NCI-H187 (cell line): Measurements from ENCODE around the gene MAN1A1.
A peak's percentile ranks its signal among the peaks of the same experiment; 100 is the strongest.
"Not testable (repeated sequence)": the region's sequence is repeated elsewhere in the genome, so short reads cannot be mapped to it uniquely, and the experiment has no call there.

Experiments used
- DNase-seq, 2 experiments: peaks; one replicate each; lab custom pipeline; 2025; lab: John Stamatoyannopoulos, UW

MAN1A1 gene

DNA sequence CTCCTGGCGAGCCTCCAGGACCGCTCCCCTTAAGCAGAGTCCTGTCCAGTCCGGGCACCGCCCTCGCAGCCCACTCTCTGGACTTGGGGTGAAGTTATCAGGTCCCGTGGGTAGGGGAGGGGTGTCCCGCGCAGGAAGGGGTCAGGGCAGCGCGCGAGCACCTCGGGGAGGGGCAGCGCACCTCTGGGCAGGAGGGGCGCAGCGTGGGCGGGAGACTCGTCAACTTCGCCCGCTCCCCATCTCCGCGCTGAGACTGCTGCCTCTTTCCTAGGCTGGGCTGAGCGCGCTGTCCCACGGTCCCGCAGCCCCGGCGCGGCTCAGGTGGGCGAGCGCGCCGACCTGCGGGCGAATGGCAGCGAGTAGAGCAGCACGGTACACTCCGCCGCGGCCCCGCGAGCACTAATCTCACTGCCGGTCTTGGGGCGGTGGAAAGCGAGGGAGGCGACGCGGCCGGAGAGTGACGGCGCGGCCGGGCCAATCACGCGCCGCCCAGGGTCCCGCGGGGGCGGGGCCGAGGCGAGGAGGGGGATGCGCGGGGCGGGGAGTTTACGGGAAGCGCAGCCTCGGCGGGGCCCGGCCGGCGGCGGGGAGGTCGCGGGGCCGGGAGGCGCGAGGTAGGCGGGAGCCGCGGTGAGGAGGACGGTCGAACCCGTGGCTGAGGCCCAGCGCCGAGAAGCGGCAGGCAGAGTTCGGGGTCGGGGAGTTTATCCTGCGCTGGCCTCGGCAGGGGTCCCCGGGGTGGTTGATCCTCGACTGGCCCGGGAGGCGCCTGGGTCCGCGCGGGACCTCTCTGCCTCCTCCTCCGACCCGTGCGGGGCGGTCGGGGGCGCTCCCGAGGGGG, at the start of gene MAN1A1:
TSS of gene MAN1A1 (minus strand) at position 401 of the 841 bp plus-strand sequence. CDS start 696 bp downstream, outside the sequence.
- DNase-seq = peak in 1 of 2 experiments; percentile 46

DNA sequence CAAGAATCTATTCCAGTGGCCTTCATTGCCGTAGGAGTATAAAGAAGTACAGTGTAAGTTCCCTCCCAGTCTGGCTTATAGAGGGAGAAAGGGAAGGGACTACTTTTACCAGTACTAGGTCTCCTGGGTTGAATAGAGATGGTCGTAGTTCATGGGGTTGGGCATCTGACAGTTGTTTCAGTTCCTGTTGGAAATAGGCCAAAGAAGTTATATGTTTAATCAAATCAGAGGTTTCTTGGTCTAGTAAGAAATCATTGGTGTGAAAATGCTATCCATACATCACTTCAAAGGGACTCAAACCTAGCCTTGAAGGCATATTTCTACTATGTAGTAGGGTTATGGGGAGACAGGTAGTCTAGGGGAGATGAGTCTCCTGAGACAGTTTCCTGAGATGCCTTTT, 45.6 kb upstream of the MAN1A1 start:
- no peak for DNase-seq

DNA sequence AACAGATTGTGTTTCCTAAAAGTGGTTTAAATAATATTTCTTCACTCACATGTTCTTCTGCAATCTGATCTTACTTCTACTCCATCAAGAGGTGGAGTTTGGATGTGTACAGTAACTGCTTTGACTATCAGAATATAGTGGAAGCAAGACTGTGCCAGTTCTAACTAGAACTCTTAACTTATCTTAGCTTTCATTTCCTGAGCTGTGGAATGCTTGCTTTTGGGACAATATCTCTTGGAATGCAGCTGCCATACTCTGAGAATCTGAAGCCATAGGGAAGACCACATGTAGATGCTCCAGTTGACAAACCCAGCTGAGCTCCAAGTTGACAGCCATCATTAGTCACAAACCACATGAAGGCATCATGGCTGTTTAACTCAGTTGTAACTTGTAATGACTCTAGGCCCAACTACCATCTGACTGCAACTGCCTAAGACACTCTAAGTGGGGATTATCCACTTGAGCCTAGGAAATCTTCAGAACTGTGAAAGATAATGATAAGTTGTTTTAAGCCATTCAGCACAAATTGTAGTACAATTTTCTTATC, 40.8 kb upstream of the MAN1A1 start:
- DNase-seq = no peak

DNA sequence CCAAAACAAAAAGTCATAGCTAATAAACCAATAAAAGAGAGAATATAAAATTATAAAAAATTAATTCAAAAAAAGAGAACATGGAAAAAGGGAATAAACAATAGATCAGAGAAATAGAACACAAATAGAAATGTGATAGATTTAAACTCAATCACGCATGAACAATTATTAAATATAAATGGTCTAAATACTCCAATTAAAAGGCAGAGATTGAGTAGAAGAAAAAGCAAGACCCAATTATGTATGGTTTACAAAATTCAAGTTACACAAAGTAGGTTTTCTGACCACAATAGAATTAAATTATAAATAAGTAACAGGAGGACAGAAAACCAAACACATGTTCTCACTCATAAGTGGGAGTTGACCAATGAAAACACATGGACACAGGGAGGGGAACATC, 36.4 kb upstream of the MAN1A1 start:
- DNase-seq = no peak

DNA sequence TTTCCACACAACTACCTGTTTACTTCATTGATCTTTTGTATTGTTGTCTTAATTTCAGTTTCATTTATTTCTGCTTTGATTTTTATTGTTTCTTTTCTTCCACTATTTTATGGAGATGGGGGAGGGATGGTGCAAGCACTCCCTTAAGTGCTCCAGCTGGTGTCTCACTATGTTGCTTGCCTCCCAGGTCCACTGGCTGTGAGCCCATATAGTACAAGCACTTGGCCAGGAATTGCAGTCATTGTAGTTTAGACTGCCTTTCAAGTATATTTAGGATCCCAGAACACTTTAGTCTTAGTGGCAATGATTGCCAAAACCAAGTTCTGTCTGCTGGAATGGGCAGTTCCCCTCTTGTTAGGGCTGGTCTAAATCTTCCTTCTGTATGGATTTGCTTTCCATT, 34.9 kb upstream of the MAN1A1 start:
- DNase-seq = no peak

DNA sequence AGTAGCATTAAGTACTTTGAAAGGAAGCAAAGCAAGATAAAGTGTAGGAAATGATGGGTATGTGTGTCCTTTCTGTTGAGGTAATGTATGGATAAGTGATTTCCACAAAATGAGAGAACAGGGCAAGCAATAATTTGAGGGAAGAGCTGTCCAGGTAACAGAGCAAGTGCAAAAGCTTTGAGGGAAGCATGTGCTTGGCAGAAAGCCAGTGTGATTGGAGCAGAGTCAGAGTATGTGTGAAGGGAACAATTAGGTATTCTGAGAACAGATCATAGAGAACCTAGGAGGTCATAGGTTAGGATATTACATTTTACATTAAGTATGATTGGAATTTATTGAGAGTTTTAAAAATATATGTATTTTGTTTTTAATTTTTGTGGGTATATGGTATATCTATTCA, 30.2 kb upstream of the MAN1A1 start:
- no peak for DNase-seq

DNA sequence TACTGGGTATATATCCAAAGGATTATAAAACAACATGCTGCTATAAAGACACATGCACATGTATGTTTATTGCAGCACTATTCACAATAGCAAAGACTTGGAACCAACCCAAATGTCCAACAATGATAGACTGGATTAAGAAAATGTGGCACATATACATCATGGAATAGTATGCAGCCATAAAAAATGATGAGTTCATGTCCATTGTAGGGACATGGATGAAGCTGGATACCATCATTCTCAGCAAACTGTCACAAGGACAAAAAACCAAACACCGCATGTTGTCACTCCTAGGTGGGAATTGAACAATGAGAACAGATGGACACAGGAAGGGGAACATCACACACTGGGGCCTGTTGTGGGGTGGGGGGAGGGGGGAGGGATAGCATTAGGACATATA, 27.5 kb upstream of the MAN1A1 start:
- DNase-seq = not testable (repeated sequence)

DNA sequence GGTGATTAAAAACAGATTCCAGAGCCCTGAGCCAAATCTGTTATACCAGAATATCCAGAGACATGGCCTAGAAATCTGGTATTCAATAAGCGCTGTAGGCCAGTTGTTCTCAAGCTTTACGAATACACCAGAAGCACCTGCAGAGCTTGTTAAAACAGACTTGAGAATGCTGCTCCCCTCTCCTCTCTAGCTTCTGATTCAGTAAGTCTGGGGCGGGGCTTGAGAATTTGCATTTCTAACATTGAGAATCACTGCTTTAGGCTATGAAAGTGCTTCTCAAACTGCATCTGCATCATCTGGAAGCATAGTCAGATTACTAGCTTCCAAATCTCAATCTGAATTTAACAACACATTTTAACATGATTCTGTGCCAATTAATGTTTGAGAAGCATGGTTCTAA, 20.5 kb upstream of the MAN1A1 start:
- DNase-seq = no peak

DNA sequence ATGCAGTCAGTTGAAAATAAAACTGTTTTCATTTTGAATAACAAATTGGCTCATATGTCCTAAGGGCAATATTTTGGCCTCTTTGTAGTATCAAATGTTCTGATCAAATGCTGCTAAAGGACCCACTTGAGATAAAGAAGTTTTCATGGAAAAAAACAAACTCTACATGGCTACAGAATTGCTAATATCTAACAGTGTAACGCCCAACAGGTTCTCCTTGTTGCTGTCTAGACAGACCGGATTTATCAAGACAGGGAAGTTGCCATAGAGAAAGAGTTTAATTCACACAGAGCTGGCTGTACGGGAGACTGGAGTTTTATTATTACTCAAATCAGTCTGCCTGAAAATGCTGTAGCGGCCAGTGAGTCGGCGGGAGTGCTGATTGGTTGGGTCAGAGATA, 19.4 kb upstream of the MAN1A1 start:
- DNase-seq = no peak

DNA sequence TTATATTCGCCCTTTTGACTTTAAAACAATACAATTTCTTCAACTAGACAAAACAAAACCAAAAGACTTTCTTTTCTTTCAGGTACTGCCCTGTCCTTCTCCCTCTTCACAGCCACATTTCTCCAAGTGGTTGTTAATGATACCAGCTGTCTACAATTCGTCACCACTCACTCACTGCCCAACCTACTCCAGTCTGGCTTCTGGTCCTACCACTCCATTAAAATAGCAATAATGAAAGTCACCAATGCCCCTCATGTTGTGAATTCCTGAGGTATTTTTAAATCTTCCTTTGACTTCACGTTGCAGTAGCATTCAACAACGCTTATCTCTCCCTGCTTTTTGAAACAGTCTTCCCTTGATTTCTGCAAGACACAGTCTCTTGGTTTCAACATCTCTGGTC, 11.6 kb upstream of the MAN1A1 start:
- no peak for DNase-seq

DNA sequence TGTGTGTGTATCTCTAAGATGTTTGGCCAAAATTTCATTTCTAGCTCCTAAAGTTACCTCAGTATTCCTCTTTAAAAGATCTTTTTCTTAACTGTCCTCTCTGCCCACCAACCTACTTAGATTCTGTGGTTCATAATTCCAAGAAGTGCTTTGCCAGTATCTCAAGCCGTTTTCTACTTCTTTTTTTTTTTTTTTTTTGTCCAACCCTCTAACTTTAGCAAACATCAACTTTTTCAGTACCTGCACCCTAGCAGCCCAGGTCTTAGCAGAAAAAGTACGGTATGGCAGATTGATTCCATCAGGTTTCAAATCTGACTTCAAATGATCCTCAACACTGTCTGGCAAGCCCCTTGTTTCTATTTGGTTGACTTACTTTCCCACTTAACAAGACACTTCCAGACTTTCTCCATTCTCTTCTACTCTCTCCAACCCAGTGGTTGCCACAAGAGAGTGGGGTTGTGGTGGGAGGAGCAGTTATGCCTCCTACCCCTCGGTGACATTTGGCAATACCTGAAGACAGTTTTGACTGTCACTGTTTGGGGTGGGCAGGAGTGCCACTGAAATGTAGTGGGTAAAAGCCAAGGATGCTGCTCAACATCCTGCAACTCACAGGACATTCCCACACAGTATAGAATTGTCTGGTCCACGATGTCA, 10.8 kb upstream of the MAN1A1 start:
- no peak for DNase-seq

DNA sequence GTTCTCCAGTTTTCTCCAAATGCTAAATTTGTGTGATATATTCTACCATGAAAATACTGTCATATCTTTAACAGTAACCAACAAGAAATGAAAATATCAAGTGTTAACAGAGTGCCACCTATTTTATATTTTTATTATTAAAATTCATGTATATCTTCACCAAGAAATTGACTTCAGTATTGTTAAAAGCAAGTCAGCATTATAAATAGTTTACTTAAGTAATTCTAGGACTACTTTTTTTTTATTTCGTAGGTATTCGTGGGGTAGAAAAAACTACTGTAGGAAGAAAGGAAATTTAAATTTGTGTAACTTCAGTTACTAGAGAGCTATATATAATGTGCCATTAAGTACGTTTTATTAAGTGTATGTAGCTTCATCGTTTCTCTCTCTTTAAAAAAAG, 6.3 kb upstream of the MAN1A1 start:
- DNase-seq = no peak

DNA sequence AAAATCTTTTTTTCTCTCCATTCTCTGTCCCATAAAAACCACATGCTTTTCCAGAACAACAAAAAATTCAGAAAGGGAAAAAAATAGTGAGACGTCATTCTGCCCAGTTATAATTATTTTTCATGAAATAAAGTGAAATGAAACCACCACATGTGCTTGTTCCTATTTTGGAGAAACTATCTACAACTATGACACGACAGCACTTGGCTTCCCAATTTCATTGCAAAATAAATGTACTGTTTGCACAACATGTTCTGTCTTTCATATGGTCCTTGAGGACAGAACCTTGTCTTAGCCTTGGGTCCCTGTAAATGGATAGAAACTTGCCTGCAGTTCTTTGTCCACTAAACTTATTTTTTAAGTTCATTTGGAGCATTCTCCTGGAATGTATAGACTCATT, 5.6 kb upstream of the MAN1A1 start:
- DNase-seq = no peak

DNA sequence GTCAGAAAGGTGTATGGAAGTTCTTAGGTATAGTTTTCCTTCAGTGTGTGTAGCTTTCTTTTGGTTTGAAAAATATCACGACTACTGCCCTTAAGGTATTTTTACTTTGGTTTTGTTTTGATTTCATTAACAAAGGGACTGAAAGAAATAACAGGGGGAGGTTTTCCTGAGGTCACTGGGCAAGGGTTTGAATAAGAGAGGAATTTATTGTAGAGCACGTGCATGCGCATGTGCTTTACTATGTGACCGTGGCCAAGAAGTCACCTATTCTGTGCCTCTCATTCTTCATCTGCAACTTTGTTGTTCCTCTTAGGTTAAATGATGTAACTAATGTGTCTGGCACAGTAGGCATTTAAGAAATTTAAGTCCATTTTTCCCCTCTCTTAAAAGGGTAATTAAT, 4.1 kb upstream of the MAN1A1 start:
- no peak for DNase-seq

DNA sequence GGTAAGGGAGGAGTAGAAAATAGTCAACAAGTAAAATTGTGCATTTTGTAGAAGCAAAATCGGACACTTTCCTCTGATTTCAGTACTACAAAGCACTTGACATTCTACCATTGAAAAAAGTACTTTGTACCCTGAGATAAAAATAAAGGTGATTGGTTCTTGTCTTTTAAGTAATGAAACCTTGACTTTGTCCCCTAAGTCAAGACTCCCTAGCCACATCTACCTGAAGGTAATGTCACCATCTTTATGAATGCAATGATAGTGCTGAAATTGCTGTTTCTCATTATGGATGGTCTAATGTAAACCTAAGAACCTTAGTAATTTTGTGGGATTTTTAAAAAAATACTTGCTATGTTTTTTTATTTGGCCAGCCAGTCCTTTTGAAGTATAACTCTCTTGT, 2.4 kb upstream of the MAN1A1 start:
- no peak for DNase-seq

DNA sequence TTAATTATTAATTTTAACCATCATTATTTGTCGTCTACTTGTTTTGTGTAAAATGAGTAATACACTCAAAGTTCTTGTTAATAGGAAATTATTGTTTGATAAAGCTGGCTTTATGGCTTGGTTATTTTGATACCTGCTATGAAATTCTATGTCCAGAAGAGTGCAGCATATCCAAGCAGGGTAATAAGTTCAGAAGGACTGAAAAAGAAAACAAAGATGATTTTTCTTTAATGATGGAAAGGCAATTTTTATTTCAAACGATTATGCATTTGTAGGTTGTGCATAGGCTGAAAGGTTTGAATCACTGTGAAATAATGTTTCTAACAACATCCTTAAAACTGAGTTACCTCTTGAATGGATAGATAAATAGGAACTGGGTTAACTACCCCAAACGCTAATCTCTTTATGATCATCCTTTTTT, 1.4 kb upstream of the MAN1A1 start:
- no peak for DNase-seq

DNA sequence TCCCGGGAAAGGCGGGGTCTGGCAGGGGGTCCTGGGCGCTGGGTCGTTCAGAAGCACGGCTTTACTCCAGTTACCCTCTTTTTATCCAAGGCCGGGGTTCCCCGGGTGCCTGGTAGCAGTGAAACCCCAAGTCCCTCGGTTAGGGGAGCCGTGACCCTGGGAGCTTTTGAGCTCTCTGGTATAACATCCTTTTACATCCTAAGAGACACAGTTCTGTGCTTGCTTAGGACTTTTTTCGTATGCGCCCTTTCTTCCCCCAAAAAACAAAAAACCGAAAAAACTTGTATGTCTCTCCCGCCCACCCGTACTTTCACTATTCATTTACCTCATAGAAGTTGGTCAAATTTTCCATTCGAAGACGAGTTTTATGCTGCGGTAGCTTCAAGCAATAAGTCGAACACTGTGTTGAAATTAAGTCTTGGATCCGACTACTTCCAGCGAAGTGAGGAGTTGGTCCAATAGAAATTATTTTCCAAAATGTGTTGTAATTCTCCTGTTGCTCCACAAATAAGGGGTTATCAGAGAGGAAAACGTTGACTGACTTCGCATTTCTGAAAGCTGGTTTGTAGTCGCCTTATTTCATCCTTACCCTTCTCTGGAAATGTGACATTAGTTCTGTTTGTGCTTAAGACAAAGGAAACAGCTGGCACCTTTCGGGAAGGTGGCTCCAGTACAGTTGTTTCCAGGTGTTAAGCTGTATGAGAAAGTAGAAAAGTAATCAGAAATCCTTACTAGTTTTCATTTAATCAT, 816 bp upstream of the MAN1A1 start:
- no peak for DNase-seq

DNA sequence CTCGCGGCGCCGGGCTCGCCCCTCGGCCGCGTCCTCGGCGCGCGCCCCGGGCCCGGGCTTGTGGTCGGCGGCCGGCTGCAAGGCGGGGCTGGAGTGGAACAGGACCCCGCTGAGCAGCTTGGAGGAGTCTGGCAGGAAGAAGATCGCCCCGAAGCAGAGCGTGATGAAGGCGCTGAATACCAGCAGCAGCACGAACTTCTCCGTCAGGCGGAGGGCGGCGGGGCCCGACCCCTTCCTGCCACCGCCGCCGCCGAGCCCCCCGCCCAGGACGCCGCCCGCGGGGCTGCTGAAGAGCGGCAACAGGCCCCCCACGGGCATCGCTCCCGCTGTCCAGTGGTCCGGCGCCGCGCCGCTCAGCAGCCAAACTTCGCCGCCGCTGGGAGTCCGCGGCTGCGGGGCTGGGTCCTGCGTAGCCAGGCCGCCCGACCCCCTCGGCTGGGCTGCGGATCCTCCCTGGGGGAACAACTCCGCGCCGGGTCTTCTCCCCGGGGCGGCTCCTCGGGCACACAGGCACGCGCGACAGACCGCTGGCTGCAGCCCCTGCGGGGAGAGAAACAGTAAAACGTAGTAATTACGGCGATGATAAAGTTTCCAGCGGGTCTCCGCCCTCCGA, 707 bp downstream of the MAN1A1 start:
- DNase-seq = no peak

DNA sequence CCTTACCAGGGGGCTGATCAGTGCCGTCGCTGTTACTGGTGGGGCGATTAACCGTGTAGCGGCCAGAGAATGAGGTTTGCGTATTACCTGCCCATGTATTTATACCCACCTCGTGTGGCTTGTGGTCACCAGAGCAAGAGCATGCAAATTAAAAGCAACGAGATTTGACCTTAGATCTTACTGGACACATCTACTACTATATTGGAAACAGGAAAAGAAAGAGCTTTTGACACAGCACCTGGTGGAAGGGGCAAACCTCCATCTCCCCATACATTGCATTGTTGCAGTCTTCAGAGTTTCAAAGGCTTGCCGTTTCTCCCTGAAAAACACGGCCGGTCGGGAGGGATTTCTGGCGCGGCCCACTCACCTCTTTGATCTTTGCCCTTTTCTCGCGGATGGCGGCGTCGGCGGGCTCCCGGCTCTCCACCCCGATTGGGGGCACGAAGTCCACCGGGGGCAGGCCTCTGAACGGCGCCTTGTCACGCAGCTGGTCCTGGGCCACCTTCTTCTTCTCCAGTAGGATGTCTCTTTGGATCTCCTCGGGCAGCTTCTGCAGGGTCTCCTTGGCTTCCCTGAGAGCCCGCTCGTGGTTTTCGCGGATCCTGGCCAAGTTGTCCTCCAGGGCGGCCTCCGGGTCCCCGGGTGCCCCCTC, 1.3 kb downstream of the MAN1A1 start:
- no peak for DNase-seq

DNA sequence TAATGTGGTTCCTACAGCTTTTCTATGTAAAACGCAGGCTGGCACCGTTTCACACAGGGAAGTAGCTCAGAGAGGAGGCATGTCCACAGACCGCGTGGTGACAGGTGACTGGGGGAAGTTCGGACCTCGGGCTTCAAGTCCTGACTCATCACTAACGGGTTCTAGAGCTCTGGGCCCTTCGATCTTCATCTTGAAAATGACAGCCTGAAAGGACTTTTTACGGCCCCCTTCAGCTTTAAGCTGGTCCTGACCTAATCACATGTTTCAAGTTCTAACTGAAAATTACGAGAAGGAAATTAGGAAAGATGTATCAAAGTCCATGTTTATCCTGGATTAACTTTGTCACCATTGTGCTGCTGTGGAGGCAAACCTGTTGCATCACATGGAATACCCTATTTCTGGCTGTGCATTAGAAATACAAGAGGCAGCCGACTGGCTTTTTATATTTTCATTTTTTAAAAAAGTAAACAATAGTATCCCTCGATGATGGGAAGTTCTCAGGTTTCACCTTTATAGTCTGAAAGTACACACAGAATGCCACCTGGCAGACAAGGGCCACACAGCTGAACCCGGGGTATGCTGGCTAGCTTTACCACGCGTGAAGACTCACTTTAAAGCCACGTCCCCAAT, 2.0 kb downstream of the MAN1A1 start:
- peak in 1 of 2 experiments; percentile 4 for DNase-seq

DNA sequence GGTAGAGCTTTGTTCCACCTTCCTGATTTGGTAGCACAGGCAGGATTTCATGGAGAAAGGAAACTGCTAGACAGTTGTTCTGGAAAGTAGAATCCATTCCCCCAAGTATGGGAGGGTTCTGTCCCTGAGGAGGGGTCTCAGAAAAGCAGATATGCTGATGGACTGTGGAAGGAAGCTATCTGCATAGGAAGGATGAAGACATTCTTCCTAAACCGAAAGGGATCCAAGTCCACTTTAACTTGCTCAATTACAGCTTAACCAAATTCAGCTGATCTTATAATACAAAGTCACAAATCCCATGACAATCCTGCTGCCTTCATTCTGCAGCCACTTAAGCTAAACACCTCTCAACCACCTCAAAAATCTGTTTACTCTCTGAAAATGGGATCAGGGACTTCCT, 2.6 kb downstream of the MAN1A1 start:
- DNase-seq = no peak
